Measurements from ENCODE around the gene ARMC5.

GRCh38 chr16:31487071-31487719 lies 27.9 kb downstream of the ARMC5 start:
- TF ChIP-seq CTCF (IDR thresholded peaks at IDR 0.05; ENCODE audit: low read depth, low read length, poor library complexity, severe bottlenecking) = no peak
- TF ChIP-seq EZH2phosphoT487 (IDR thresholded peaks at IDR 0.05; ENCODE audit: borderline replicate concordance, low read length) = no peak
